Ovary (tissue), 3 donors: ENCODE measurements around the gene NIPAL1.

Experiments used
- CTCF ChIP-seq, 3 donors: fragments of 450-650 bp in 2 of 3; fragments of 200-600 bp in 1 of 3; IDR thresholded peaks; one replicate each; pipeline versions ENCODE4 v1.5.1 to v1.8.0; 2016 to 2022; ENCODE audit warnings: antibody characterized with exemption in 3 of 3, mild to moderate bottlenecking in 1 of 3
- POLR2A ChIP-seq: fragments of 450-650 bp; IDR thresholded peaks from one replicate; pipeline ENCODE4 v1.6.1; 2017; ENCODE audit warnings: antibody characterized with exemption, mild to moderate bottlenecking, moderate library complexity
- donor health status: DM: no; HTN: no; CAD: no.

GRCh38 chr4:48021100-48021499, 4.5 kb downstream of the NIPAL1 start:
- TF ChIP-seq POLR2A (no peak), CTCF (IDR thresholded peaks at IDR 0.05) (no peak)
